Measurements from ENCODE around the gene MAN2A2. TPM values are rescaled to one million over a fixed set of nuclear protein-coding genes. Genes with fewer than 3 reads are reported as not detected.

Gene MAN2A2
- total and polyA plus RNA-seq, 9 of the 15 experiments (the other 6 are each of a cell fraction or from before 2014, with no cell fraction given): 7.3 to 151 (median 43.4) TPM

- TF ChIP-seq CREB3 (tag; conservative IDR thresholded peaks at IDR 0.05; ENCODE audit: low read depth): peak; percentile 65; the same call in 1 of the 2 replicates
- TF ChIP-seq ZNF586 (CRISPR knock-in tag; conservative IDR thresholded peaks at IDR 0.05): no peak
- TF ChIP-seq SIRT6 (IDR thresholded peaks at IDR 0.05; ENCODE audit: low read depth, low read length): no peak
- TF ChIP-seq RUNX1 (IDR thresholded peaks at IDR 0.05; ENCODE audit: low read depth): peak; percentile 91
- TF ChIP-seq GATAD2B (IDR thresholded peaks at IDR 0.05; ENCODE audit: borderline replicate concordance): peak; percentile 93
- no peak for TF ChIP-seq IFI16 (CRISPR knock-in tag; IDR thresholded peaks at IDR 0.05)
- peak; percentile 98 for TF ChIP-seq POLR2AphosphoS5 (IDR thresholded peaks at IDR 0.05; ENCODE audit: control insufficient read depth, insufficient read depth, low read depth, low read length)
- no peak for TF ChIP-seq NUFIP1 (IDR thresholded peaks at IDR 0.05; ENCODE audit: partially characterized antibody)
- peak; percentile 98 for TF ChIP-seq BCOR (IDR thresholded peaks at IDR 0.05)
- peak in 1 of 3 experiments; percentile 91; a peak in 2 of 6 replicates for TF ChIP-seq ZBTB11 (CRISPR knock-in tag; IDR thresholded peaks at IDR 0.05)
- peak; percentile 97 to 98 for TF ChIP-seq KDM1A (IDR thresholded peaks at IDR 0.05)
- no peak for TF ChIP-seq IRF2 (CRISPR knock-in tag; IDR thresholded peaks at IDR 0.05)
- TF ChIP-seq PHB2 (IDR thresholded peaks at IDR 0.05; ENCODE audit: low read depth): peak; percentile 99
- no peak; the same call in 1 of the 2 replicates for TF ChIP-seq CREB3L1 (IDR thresholded peaks at IDR 0.05; ENCODE audit: borderline replicate concordance, low read depth)
- peak; percentile 92 for TF ChIP-seq HES1 (IDR thresholded peaks at IDR 0.05; ENCODE audit: low read depth)
- peak; percentile 69 for TF ChIP-seq HMGN3 (IDR thresholded peaks at IDR 0.05; ENCODE audit: borderline replicate concordance, extremely low read depth, insufficient read length, low read depth, low read length)
- no peak; the same call in 1 of the 2 replicates for TF ChIP-seq ZNF23 (CRISPR knock-in tag; IDR thresholded peaks at IDR 0.05)
- peak; percentile 77 for TF ChIP-seq ATF4 (CRISPR knock-in tag; IDR thresholded peaks at IDR 0.05)
These were observed 1.7 kb upstream of the MAN2A2 start (continued) for GRCh38 chr15:90901175-90902039.
